Measurements from ENCODE around the gene CHORDC1. TPM values are rescaled to one million over a fixed set of nuclear protein-coding genes. Genes with fewer than 3 reads are reported as not detected.
"Not testable (repeated sequence)": the region's sequence is repeated elsewhere in the genome, so short reads cannot be mapped to it uniquely, and the experiment has no call there.

The CHORDC1 gene
- total and polyA plus RNA-seq, 2 donors (not counting 3 experiments of a cell fraction or from before 2014, with no cell fraction given), result 30.3 to 56.8 TPM

- no TSS peak for BruUV-seq (replicated peaks)
- Histone ChIP-seq H3K27ac (ENCODE audit: insufficient read depth, low read depth, low read length) (no peak overlapping the region), H3K36me3 (ENCODE audit: control insufficient read depth in 2 of 2, extremely low read depth in 1 of 2, insufficient read depth in 2 of 2, low read length in 2 of 2) (no peaks in the 10 kb centered on the region), H3K4me1 (ENCODE audit: control insufficient read depth, extremely low read depth, insufficient read depth, low read length) (no peaks in the 10 kb centered on the region), H3K27me3 (ENCODE audit: control insufficient read depth in 2 of 2, insufficient read depth in 2 of 2, low read length in 2 of 2) (no peaks in the 10 kb centered on the region), H3K9me3 (replicated peaks; ENCODE audit: control insufficient read depth, insufficient read depth, low read length) (no peaks in the 10 kb centered on the region), H4K20me1 (replicated peaks; ENCODE audit: control insufficient read depth, extremely low read depth, insufficient read depth, low read length) (no peaks in the 10 kb centered on the region), H3K9me1 (replicated peaks; ENCODE audit: control insufficient read depth, extremely low read depth, insufficient read depth, low read length) (no peaks in the 10 kb centered on the region), H2AFZ (ENCODE audit: low read depth, low read length) (no peak overlapping the region), H3K4me3 (replicated peaks in 1 of 3; ENCODE audit: insufficient read depth in 1 of 3, low read depth in 1 of 3, low read length in 3 of 3) (no peak overlapping the region), H3K4me2 (ENCODE audit: insufficient read depth, low read length) (no peak overlapping the region), H3K9ac (replicated peaks; ENCODE audit: extremely low read depth, insufficient read depth, low read length) (no peak overlapping the region), H3K79me2 (ENCODE audit: control insufficient read depth, insufficient read depth, low read length) (no peaks in the 10 kb centered on the region)
- TF ChIP-seq EZH2 (IDR thresholded peaks at IDR 0.05; ENCODE audit: borderline replicate concordance, low read depth, low read length, severe bottlenecking) (no peak), GATA2 (IDR thresholded peaks at IDR 0.05; ENCODE audit: insufficient read depth, insufficient read length, low read depth, low read length) (no peak), MYC (IDR thresholded peaks at IDR 0.05; ENCODE audit: low read depth, low read length) (no peak), POLR2AphosphoS5 (IDR thresholded peaks at IDR 0.05; ENCODE audit: insufficient read depth, low read depth, low read length) (no peak), JUN (IDR thresholded peaks at IDR 0.05; ENCODE audit: borderline replicate concordance, insufficient read depth, insufficient read length, low read depth) (no peak), CTCF (IDR thresholded peaks at IDR 0.05; ENCODE audit: extremely low read depth in 1 of 2, insufficient read depth in 1 of 2, low read depth in 1 of 2, low read length in 2 of 2) (no peak), MAX (IDR thresholded peaks at IDR 0.05; ENCODE audit: insufficient read depth, insufficient read length) (no peak), FOS (IDR thresholded peaks at IDR 0.05; ENCODE audit: borderline replicate concordance, insufficient read depth, low read length) (no peak), POLR2A (IDR thresholded peaks at IDR 0.05; ENCODE audit: low read depth, low read length) (no peak)
- dilution Hi-C loops (cut with MboI; ENCODE audit: extremely low pct_ligation_motif_present, low sequenced_read_pairs), result no loop called here
- ChIA-PET POLR2A (no interaction called here), CTCF (interaction anchor here (1.5 kb wide), 1 partner anchor 13 kb away, joined by 4 read pairs; no protein-coding TSS in a partner anchor)
- FAIRE-seq, result no peak
- intact Hi-C loops (cut with micrococcal nuclease), result no loop called here
- no peak for DNase-seq (ENCODE audit: low read depth, low spot score)
Observed at GRCh38 chr11:90168571-90168970, 54.3 kb downstream of the CHORDC1 start.

- H3K27me3 ChIP-seq (ENCODE audit: control insufficient read depth in 2 of 2, insufficient read depth in 2 of 2, low read length in 2 of 2); H3K9me1 ChIP-seq (replicated peaks; ENCODE audit: control insufficient read depth, extremely low read depth, insufficient read depth, low read length); dilution Hi-C loops (cut with MboI; ENCODE audit: extremely low pct_ligation_motif_present, low sequenced_read_pairs); H3K79me2 ChIP-seq (ENCODE audit: control insufficient read depth, insufficient read depth, low read length); H3K4me3 ChIP-seq (replicated peaks in 1 of 3; ENCODE audit: insufficient read depth in 1 of 3, low read depth in 1 of 3, low read length in 3 of 3); H3K4me2 ChIP-seq (ENCODE audit: insufficient read depth, low read length); H3K9me3 ChIP-seq (replicated peaks; ENCODE audit: control insufficient read depth, insufficient read depth, low read length); DNase-seq (ENCODE audit: low read depth, low spot score); H2AFZ ChIP-seq (ENCODE audit: low read depth, low read length); H3K9ac ChIP-seq (replicated peaks; ENCODE audit: extremely low read depth, insufficient read depth, low read length); FAIRE-seq; POLR2A ChIA-PET; H3K4me1 ChIP-seq (ENCODE audit: control insufficient read depth, extremely low read depth, insufficient read depth, low read length); H4K20me1 ChIP-seq (replicated peaks; ENCODE audit: control insufficient read depth, extremely low read depth, insufficient read depth, low read length); H3K36me3 ChIP-seq (ENCODE audit: control insufficient read depth in 2 of 2, extremely low read depth in 1 of 2, insufficient read depth in 2 of 2, low read length in 2 of 2); intact Hi-C loops (cut with micrococcal nuclease); H3K27ac ChIP-seq (ENCODE audit: insufficient read depth, low read depth, low read length); BruUV-seq (replicated peaks): not testable (repeated sequence)
- CTCF ChIA-PET, result interaction anchor here (1.5 kb wide), 1 partner anchor 14 kb away, joined by 4 read pairs; no protein-coding TSS in a partner anchor
Observed at GRCh38 chr11:90167704-90168103, 55.1 kb downstream of the CHORDC1 start.

GRCh38 chr11:90166982-90167573, 55.8 kb downstream of the CHORDC1 start:
- H3K4me3 ChIP-seq (replicated peaks in 1 of 3; ENCODE audit: insufficient read depth in 1 of 3, low read depth in 1 of 3, low read length in 3 of 3); H3K27me3 ChIP-seq (ENCODE audit: control insufficient read depth in 2 of 2, insufficient read depth in 2 of 2, low read length in 2 of 2); H4K20me1 ChIP-seq (replicated peaks; ENCODE audit: control insufficient read depth, extremely low read depth, insufficient read depth, low read length); FAIRE-seq; H3K9me3 ChIP-seq (replicated peaks; ENCODE audit: control insufficient read depth, insufficient read depth, low read length); H3K9ac ChIP-seq (replicated peaks; ENCODE audit: extremely low read depth, insufficient read depth, low read length); H3K9me1 ChIP-seq (replicated peaks; ENCODE audit: control insufficient read depth, extremely low read depth, insufficient read depth, low read length); H3K36me3 ChIP-seq (ENCODE audit: control insufficient read depth in 2 of 2, extremely low read depth in 1 of 2, insufficient read depth in 2 of 2, low read length in 2 of 2); H3K27ac ChIP-seq (ENCODE audit: insufficient read depth, low read depth, low read length); CTCF ChIA-PET; BruUV-seq (replicated peaks); H3K79me2 ChIP-seq (ENCODE audit: control insufficient read depth, insufficient read depth, low read length); H2AFZ ChIP-seq (ENCODE audit: low read depth, low read length); H3K4me1 ChIP-seq (ENCODE audit: control insufficient read depth, extremely low read depth, insufficient read depth, low read length); DNase-seq (ENCODE audit: low read depth, low spot score); intact Hi-C loops (cut with micrococcal nuclease); POLR2A ChIA-PET; H3K4me2 ChIP-seq (ENCODE audit: insufficient read depth, low read length); dilution Hi-C loops (cut with MboI; ENCODE audit: extremely low pct_ligation_motif_present, low sequenced_read_pairs): not testable (repeated sequence)

Data from endothelial cell of umbilical vein (primary cell).